CD4-positive, alpha-beta T cell (primary cell): ENCODE results near the gene MTG1. TPM values are rescaled to one million over a fixed set of nuclear protein-coding genes. Genes with fewer than 3 reads are reported as not detected.
A peak's percentile ranks its signal among the peaks of the same experiment; 100 is the strongest.

Experiments
- ATAC-seq: fragments of 200-7000 bp; cut with Tn5 transposase; one replicate; pipeline ENCODE4 v1.10.0; 2022; ENCODE audit warnings: mild to moderate bottlenecking; ENCODE audit not compliant: poor library complexity
- CTCF ChIA-PET: fragments of 350-600 bp; sonication (Branson Sonifier 250); formaldehyde crosslinking; loops from one replicate; lab custom pipeline; 2021; ENCODE audit warnings: antibody characterized with exemption, inconsistent platforms; lab: Charles Lee
- POLR2A ChIA-PET: fragments of 350-600 bp; sonication (Branson Sonifier 250); formaldehyde crosslinking; loops from one replicate; lab custom pipeline; 2021; ENCODE audit warnings: antibody characterized with exemption, inconsistent platforms; lab: Charles Lee
- DNase-seq, 14 experiments: peaks; one replicate each; pipeline ENCODE4 v3.0.0-alpha.2; 2013 to 2020; ENCODE audit warnings: mixed read lengths in 2 of 14
- H3K27ac ChIP-seq, 2 donors: one replicate each; pipeline versions ENCODE4 v1.5.1 to v1.7.0; 2013; ENCODE audit warnings: low read length in 2 of 2, low read depth in 1 of 2, mild to moderate bottlenecking in 1 of 2
- H3K27me3 ChIP-seq, 2 experiments: 1 replicate in 1 of 2; 2 replicates in 1 of 2; pipeline versions ENCODE4 v1.6.1 to v1.7.0; 2013; ENCODE audit warnings: low read length in 2 of 2, control low read depth in 1 of 2, mild to moderate bottlenecking in 1 of 2, moderate library complexity in 1 of 2; ENCODE audit not compliant: insufficient read depth in 2 of 2, control insufficient read depth in 1 of 2
- H3K36me3 ChIP-seq: one replicate; pipeline ENCODE4 v1.6.1; 2013; ENCODE audit warnings: low read length, control low read depth; ENCODE audit not compliant: insufficient read depth
- H3K4me1 ChIP-seq: one replicate; pipeline ENCODE4 v1.6.1; 2013; ENCODE audit warnings: low read length, control low read depth; ENCODE audit not compliant: insufficient read depth
- H3K4me3 ChIP-seq: one replicate; pipeline ENCODE4 v1.5.1; 2013; ENCODE audit warnings: mild to moderate bottlenecking, low read length, moderate library complexity
- H3K9me3 ChIP-seq, 2 experiments: 1 replicate in 1 of 2; 2 replicates in 1 of 2; pipeline versions ENCODE4 v1.6.1 to v1.7.0; 2013; ENCODE audit warnings: low read length in 2 of 2, mild to moderate bottlenecking in 2 of 2, control low read depth in 1 of 2, moderate library complexity in 1 of 2; ENCODE audit not compliant: control insufficient read depth in 1 of 2, insufficient read depth in 1 of 2
- H3K27ac Mint-ChIP-seq: one replicate; pipeline ENCODE4 v1.8.0; 2020; ENCODE audit warnings: mixed read lengths
- H3K27me3 Mint-ChIP-seq: one replicate; pipeline ENCODE4 v1.8.0; 2021; ENCODE audit warnings: mixed read lengths
- H3K36me3 Mint-ChIP-seq: one replicate; pipeline ENCODE4 v1.8.0; 2021; ENCODE audit warnings: low read depth, mixed read lengths
- H3K4me1 Mint-ChIP-seq: one replicate; pipeline ENCODE4 v1.8.0; 2021; ENCODE audit warnings: low read depth, mixed read lengths
- H3K4me3 Mint-ChIP-seq: one replicate; pipeline ENCODE4 v1.8.0; 2020; ENCODE audit warnings: mild to moderate bottlenecking, mixed read lengths
- H3K9me3 Mint-ChIP-seq: one replicate; pipeline ENCODE4 v1.8.0; 2020; ENCODE audit warnings: mixed read lengths
- intact Hi-C, 2 experiments: fragments of 100-400 bp; cut with DNase I in 1 of 2; cut with micrococcal nuclease in 1 of 2; formaldehyde crosslinking; loops; one replicate each; pipeline versions ENCODE4 v1.15.1 to v1.9.0; 2023 to 2025; cut with DNase I, micrococcal nuclease
- total RNA-seq, 174 experiments: library from RNA in 2 of 174; stranded (reverse) in 2 of 174; gene quantifications; one replicate each; pipeline ENCODE4 v1.2.3 and lab custom pipeline; 2021 to 2026
- TF ChIP-seq, protein P1 (sequence below): fragments of 200-600 bp; IDR thresholded peaks from one replicate; pipeline ENCODE4 v1.8.0; 2022; ENCODE audit warnings: antibody characterized with exemption, mild to moderate bottlenecking

Gene MTG1
- total RNA-seq, 2 experiments from 2014 or later, result 28.5 to 34.9 TPM

- Mint-ChIP-seq H3K36me3 (no peaks in the 10 kb centered on the region), H3K27me3 (no peaks in the 10 kb centered on the region), H3K4me3 (peak overlapping the region; percentile 88), H3K27ac (peak overlapping the region; percentile 93), H3K9me3 (no peaks in the 10 kb centered on the region), H3K4me1 (peaks cover 38% of the 10 kb centered on the region)
- ChIA-PET POLR2A (interaction anchor here (0.8 to 2.6 kb wide), 6 partner anchors 10 to 52 kb away, joined by 3 to 19 read pairs (median 7); partner anchors contain the start of genes CALY, ECHS1, FUOM and PAOX), CTCF (no interaction called here)
- H3K36me3 ChIP-seq, result peaks cover 3% of the 10 kb centered on the region
- TF ChIP-seq, protein P1, sequence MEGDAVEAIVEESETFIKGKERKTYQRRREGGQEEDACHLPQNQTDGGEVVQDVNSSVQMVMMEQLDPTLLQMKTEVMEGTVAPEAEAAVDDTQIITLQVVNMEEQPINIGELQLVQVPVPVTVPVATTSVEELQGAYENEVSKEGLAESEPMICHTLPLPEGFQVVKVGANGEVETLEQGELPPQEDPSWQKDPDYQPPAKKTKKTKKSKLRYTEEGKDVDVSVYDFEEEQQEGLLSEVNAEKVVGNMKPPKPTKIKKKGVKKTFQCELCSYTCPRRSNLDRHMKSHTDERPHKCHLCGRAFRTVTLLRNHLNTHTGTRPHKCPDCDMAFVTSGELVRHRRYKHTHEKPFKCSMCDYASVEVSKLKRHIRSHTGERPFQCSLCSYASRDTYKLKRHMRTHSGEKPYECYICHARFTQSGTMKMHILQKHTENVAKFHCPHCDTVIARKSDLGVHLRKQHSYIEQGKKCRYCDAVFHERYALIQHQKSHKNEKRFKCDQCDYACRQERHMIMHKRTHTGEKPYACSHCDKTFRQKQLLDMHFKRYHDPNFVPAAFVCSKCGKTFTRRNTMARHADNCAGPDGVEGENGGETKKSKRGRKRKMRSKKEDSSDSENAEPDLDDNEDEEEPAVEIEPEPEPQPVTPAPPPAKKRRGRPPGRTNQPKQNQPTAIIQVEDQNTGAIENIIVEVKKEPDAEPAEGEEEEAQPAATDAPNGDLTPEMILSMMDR, result no peak
- peak overlapping the region; percentile 62 for H3K4me3 ChIP-seq
- intact Hi-C loops, result no loop called here
- DNase-seq (peak in 1 of 14 experiments; percentile 15), ATAC-seq (no peak)
- H3K27ac ChIP-seq, result peak overlapping the region; percentile 70 to 78
- no peaks in the 10 kb centered on the region for H3K9me3 ChIP-seq
- H3K27me3 ChIP-seq, result no peaks in the 10 kb centered on the region
- peaks cover 48% of the 10 kb centered on the region for H3K4me1 ChIP-seq
These were observed 5.6 kb upstream of the MTG1 start for GRCh38 chr10:133388236-133388972.

- Mint-ChIP-seq H3K27me3 (no peaks in the 10 kb centered on the region), H3K4me1 (peaks cover 42% of the 10 kb centered on the region), H3K9me3 (no peaks in the 10 kb centered on the region), H3K27ac (peak overlapping the region; percentile 93), H3K4me3 (peak overlapping the region; percentile 88), H3K36me3 (no peaks in the 10 kb centered on the region)
- Histone ChIP-seq H3K9me3 (no peaks in the 10 kb centered on the region), H3K27me3 (no peaks in the 10 kb centered on the region), H3K27ac (peak overlapping the region; percentile 70 to 78), H3K4me3 (peak overlapping the region; percentile 62), H3K36me3 (no peaks in the 10 kb centered on the region), H3K4me1 (peaks cover 52% of the 10 kb centered on the region)
- DNase-seq (peak in 10 of 14 experiments; percentile 36 to 71 (median 46)), ATAC-seq (peak; percentile 64)
- ChIA-PET POLR2A (interaction anchor here (0.7 to 2.6 kb wide), 6 partner anchors 11 to 81 kb away, joined by 3 to 19 read pairs (median 7); partner anchors contain the start of genes CALY, ECHS1, FUOM and PAOX), CTCF (interaction anchor here (1.0 to 1.6 kb wide), 2 partner anchors 59 to 81 kb away, joined by 5 to 9 read pairs; no protein-coding TSS in a partner anchor)
- TF ChIP-seq, protein P1, result no peak
- intact Hi-C loops, result no loop called here
These were observed 4.8 kb upstream of the MTG1 start for GRCh38 chr10:133388973-133389818.

DNA sequence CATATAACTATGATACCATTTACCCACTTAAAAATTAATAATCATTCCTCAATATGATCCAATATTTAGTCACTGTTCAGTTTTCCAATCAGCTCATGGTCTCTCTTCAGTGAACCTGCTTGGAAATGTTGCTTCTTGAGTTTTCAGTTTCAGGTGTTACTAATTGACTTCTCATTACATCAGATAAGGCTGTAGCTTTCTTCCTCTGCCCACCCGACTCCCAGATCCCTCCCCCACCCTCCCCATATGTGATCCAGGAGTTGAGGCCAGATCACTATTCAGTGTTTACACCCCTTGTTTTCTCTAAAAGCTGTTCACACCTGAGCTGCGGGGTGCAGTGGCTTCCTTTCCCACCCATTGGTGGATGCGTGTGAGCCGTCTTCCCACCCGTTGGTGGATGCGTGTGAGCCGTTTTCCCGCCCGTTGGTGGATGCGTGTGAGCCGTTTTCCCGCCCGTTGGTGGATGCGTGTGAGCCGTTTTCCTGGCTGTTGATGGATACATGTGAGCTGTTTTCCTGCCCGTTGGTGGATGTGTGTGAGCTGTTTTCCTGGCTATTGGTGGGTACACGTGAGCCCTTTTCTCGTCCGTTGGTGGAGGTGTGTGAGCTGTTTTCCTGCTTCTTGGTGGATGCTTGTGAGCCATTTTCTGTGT, 3.2 kb upstream of the MTG1 start:
- Histone ChIP-seq H3K9me3 (no peaks in the 10 kb centered on the region), H3K27me3 (no peaks in the 10 kb centered on the region), H3K4me1 (peaks cover 66% of the 10 kb centered on the region), H3K27ac (peak overlapping the region; percentile 70 to 72), H3K4me3 (no peak overlapping the region), H3K36me3 (peaks cover 3% of the 10 kb centered on the region)
- ChIA-PET CTCF (interaction anchor here (0.8 to 1.6 kb wide), 2 partner anchors 32 to 61 kb away, joined by 3 to 9 read pairs; no protein-coding TSS in a partner anchor), POLR2A (interaction anchor here (0.6 to 2.6 kb wide), 6 partner anchors 12 to 83 kb away, joined by 3 to 19 read pairs (median 7); partner anchors contain the start of genes CALY, ECHS1, FUOM and PAOX)
- no peaks in the 10 kb centered on the region for H3K27me3 Mint-ChIP-seq
- no peaks in the 10 kb centered on the region for H3K9me3 Mint-ChIP-seq
- H3K27ac Mint-ChIP-seq, result peak overlapping the region; percentile 93
- TF ChIP-seq, protein P1, result no peak
- DNase-seq (no peak), ATAC-seq (no peak)
- intact Hi-C loops, result loop anchor here (5.0 kb wide), 3 partner anchors 53 to 128 kb away; partner anchors contain the start of gene CALY (in 1 of the 2)
- peak overlapping the region; percentile 91 for H3K4me3 Mint-ChIP-seq
- H3K4me1 Mint-ChIP-seq, result peaks cover 55% of the 10 kb centered on the region
- H3K36me3 Mint-ChIP-seq, result peaks cover 12% of the 10 kb centered on the region
